Hematopoietic multipotent progenitor cell treated with erythropoietin and hydrocortisone succinate and interleukin-3 and kit ligand, for 8 days (in vitro differentiated cells): ENCODE data around the gene OVOL1.
"Not testable (repeated sequence)": the region's sequence is repeated elsewhere in the genome, so short reads cannot be mapped to it uniquely, and the experiment has no call there.

Experiments used
- DNase-seq: peaks from one replicate; pipeline ENCODE4 v3.0.0-alpha.2; 2015

Gene OVOL1

GRCh38 chr11:65786786-65787636 lies at the start of gene OVOL1:
OVOL1 (plus strand) TSS chr11:65787063; CDS start chr11:65787374, 311 bp downstream.
- DNase-seq: no peak

DNA sequence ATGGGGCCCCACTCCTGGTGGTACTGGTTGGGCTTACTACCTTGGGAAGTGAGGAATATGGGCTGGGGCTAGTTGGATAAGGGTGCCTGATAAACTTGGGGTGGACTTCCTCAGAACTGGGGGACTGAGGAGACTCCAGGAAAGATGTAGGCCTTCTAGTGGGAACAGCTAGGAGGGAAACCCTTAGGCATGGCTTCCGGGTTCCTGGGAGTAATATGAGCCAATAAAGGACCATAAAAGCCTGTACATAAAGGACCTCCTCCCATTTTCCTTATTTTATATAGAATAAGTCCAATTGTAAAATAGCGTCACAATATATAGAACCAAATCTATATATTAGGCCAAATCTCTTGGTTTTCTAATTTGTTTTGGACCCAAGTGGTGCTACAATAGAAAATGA lies 47.8 kb upstream of the OVOL1 start:
- DNase-seq: no peak

DNA sequence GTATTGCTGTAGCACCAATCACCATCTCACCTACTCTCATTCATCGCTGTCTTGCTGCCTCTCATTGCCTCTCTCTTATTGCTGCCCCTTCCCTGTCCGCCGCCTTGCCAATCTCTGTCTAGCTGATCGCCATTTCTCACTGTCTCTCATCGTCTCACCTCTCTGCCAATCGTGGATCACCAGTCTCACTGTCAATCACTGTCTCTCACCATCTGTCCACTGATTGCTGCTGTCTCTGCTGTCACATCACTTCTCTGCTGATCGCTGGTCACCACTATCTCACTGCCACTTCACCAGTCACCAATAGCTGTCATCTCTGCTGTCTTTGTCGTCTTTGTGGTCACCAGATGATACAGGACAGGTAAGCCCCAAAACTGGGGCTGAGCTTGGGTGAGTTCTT lies 45.7 kb upstream of the OVOL1 start:
- DNase-seq: no peak

GRCh38 chr11:65742353-65742752 lies 44.5 kb upstream of the OVOL1 start:
- DNase-seq: no peak

DNA sequence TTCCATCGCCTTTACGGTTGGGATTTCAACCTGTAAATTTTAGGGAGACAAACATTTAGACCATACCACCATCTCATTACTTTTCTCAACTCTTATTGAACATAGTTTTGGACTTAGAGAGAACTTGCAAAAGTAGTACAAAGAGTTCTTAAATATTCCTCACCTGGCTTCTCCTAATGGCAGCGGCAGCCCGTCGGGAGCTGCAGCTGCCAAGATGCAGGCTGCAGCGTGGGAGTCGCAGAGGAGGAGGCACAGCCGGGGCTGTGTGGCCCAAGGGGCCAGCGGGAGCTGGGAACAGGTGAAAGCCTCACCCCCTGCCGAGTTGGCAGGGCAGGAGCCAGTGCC lies 43.2 kb upstream of the OVOL1 start:
- no peak for DNase-seq

DNA sequence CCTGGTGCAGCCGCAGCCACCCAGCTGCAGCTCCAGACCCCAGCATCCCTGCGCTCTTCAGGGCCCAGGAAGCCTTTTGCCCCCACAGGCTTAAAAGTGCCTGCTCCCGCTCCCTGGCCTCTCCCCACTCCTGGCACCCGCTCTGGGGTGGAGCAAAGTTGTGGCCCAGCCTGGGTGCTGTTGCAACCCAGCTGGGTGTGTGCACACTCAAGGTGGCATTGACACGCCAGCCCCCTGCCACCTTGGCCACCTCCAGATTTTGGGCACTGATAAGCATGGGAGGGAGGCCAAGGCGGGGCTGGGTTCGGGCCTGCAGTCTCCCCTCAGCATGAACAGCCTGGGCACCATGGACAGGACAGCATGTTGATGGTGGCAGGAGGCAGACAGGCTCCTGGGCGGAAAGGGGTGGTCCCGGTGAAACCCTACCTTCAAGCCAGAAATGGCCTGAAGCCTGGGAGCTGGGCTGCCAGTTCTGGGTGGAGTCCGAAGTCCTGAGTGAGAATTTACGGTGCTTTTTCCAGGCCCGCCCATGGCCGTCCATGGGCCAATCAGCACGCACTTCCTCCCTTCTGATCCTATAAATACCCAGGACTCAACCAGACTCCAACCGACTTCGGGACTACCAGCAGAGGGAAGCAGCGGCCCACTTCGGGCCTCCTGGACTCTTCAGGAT lies 42.7 kb upstream of the OVOL1 start:
- peak; percentile 49 for DNase-seq

DNA sequence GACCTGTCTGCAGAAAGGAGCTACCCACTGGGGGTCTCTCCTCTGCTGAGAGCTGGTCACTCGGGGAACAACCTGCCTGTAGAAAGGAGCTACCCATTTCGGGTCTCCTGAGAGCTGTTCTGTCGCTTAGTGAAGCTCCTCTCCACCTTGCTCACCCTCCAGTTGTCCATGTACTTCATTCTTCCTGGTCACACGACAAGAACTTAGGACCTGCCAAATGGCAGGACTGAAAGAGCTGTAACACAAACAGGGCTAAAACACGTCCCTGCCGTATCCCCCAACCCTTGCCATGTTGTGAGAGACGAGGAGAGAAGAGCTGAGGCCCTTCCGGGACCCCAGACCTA lies 42.2 kb upstream of the OVOL1 start:
- no peak for DNase-seq

DNA sequence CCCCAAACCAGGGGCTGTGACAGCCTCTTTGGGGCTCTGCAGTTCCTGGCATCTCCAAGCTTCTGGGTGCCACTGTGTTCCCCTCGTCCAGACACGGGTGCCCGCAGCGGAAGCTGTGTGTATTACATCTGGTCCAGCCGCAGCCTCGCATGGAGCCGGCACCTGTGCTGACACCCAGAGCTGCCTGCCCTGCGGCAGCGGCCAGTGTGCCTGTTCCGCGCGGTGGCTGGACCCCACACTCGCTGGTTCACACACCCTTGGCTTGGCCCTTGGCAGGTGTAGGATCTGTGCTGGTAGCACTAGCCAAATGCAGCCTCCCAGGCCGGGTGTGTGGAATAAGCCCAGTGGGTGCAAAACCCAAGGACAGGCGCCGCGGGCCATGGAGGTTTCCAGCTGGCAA lies 41.8 kb upstream of the OVOL1 start:
- no peak for DNase-seq

DNA sequence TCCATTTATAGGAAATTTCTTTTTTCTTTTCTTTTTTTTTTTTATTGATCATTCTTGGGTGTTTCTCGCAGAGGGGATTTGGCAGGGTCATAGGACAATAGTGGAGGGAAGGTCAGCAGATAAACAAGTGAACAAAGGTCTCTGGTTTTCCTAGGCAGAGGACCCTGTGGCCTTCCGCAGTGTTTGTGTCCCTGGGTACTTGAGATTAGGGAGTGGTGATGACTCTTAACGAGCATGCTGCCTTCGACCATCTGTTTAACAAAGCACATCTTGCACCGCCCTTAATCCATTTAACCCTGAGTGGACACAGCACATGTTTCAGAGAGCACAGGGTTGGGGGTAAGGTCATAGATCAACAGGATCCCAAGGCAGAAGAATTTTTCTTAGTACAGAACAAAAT lies 24.7 kb upstream of the OVOL1 start:
- DNase-seq: not testable (repeated sequence)

GRCh38 chr11:65762816-65763215 lies 24.0 kb upstream of the OVOL1 start:
- DNase-seq: not testable (repeated sequence)

GRCh38 chr11:65764434-65764833 lies 22.4 kb upstream of the OVOL1 start:
- DNase-seq: no peak

DNA sequence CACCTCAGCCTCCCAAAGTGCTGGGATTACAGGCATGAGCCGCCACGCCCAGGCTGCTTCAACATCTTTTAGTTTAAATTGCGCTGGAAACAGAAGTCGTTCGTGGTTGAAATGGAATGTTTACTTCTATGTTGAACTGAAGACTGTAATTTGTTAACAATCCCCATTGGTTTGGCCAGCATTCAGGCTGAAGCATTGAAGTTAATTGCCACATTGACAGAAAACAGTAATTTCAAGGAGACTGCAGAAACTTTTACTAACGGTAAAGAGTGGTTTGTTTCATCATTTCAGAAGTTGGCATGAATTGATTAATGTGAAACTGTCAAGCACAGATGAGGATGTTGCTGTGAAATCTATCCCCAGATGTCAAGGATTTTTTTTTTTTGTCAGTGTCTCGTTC lies 20.3 kb upstream of the OVOL1 start:
- peak; percentile 24 for DNase-seq

DNA sequence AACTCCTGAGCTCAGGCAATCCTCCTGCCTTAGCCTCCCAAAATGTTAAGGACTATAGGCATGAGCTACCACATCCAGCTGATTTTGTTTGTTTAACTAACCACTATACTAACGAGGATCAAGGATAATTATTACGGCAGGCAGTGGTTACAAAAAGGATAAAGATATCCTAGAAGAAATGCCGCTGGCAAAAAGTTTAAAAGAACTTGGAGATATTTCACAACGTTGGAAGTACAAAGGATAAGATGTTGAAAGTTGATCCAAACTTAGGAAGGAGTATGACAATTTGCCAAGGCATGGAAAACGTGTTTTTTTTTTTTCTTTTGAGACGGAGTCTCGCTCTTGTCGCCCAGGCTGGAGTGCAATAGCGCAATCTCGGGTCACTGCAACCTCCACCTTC lies 19.5 kb upstream of the OVOL1 start:
- no peak for DNase-seq

DNA sequence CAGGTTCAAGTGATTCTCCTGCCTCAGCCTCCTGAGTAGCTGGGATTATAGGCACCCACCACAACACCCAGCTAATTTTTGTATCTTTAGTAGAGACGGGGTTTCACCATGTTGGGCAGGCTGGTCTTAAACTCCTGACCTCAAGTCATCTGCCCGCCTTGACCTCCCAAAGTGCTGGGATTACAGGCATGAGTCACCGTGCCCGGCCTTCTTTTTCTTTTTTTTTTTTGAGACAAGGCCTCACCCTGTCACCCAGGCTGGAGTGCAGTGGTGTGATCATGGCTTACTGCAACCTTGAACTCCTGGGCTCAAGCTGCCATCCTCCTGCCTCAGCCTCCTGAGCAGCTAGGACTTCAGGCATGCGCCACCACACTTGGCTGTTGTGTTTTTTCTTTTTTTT lies 19.1 kb upstream of the OVOL1 start:
- DNase-seq: not testable (repeated sequence)

GRCh38 chr11:65770951-65771567 lies 15.8 kb upstream of the OVOL1 start:
- no peak for DNase-seq

DNA sequence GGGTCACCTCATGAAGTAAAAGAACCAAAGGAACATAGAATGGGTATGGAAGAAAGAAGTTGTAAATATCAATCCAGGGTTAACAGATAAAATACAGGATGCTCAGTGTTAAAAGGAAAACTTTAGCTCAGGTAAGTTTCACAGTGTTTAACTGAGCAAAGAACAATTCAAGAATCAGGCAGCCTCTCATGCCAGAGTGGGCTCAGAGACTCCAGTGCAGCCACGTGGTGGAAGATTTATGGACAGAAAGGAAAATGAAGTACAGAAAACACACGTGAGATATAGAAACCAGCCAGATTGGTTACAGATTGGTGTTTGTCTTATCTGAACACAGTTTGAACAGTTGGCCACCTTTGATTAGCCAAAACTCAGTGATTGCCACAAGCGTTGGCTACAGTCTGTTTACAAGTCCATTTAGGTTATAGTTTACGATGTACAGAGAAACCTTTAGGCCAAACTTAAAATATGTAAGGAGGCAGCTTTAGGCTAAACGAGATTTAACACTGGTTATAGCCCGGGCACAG lies 15.2 kb upstream of the OVOL1 start:
- DNase-seq: no peak

GRCh38 chr11:65773784-65774411 lies 13.0 kb upstream of the OVOL1 start:
- no peak for DNase-seq

DNA sequence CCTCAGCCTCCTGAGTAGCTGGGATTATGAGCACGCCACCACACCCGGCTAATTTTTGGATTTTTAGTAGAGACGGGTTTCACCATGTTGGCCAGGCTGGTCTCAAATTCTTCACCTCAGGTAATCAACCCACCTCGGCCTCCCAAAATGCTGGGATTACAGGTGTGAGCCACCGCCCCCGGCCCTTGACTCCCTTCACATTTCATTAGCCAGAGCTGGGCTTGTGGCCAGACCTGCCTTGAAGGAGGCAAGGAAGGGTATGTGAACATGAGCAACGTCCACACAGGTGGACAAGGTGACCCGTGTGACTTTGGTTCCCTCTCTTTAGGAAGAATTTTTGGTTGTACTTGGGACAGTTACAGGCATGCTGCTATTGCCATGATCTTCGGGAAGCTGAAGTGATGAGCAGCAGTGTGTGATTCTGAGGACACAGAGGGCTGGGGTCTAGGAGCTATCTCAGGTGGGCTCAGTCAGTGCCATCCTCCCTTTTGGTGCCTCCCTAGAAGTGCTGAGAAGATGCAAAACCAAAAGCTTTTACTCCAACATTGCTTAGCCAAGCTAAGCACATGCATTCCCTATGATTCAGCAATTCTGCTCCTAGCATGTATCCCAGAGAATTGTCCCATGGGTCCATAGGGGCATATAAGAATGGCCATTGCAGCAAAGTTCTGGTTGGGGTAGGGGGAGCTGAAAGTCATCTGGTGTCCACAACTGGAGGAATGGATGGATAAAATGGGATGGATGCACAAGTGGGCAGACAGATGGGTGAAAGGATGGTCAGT lies 12.1 kb upstream of the OVOL1 start:
- no peak for DNase-seq

DNA sequence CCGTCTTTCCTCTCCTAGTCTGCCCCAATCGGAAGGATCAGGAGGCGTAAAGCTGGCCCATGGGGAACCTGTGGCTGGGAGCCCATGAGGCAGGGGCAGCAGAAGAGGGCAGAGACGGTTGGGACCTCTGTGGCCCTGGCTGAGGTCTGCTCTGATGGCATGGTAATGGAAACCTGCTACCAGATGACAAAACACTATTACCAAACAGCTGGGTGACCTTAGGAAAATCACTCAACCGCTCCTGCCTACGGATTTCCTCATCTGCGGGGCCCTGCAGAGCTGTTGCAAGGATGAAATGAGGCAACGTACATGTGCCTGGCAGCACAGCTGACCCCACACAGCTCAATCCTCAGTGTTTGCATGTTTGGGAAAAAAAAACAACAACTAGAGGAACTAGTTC lies 10.7 kb upstream of the OVOL1 start:
- no peak for DNase-seq

DNA sequence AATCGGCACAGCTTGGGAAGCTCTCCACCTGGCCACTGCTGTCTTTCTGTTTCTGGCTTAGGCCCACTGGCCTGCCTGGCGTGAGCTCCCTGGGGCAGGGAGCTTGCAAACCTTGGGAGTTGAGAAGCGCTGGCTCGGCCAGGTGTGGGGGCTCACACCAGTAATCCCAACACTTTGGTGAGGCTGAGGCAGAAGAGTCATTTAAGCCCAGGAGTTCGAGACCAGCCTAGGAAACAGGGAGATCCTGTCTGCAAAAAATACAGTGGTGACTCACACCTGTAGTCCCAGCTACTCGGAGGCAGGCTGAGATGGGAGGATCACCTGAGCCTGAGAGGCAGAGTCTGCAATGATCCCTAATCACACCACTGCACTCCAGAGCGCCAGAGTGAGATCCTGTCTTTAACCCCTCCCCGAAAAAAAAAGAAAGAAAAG lies 10.1 kb upstream of the OVOL1 start:
- DNase-seq: no peak

DNA sequence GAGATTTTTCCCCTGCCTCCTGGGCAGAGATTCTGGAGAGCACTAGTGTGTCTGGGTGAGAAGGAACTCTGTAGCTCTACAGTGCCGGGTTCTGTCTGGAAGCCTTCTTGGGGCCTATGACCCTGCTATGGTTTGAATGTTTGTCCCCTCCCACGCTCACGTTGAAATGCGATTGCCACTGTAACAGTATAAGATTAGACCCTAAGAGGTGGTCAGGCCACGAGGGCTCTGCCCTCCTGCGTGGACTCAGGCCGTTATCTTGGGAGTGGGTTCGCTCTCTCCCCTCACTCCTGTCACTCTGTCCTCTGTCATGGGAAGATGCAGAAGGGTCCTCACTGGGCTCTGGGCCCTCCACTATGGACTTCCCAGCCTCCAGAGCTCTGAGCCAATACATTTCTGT lies 9.6 kb upstream of the OVOL1 start:
- DNase-seq: no peak

- DNase-seq: no peak
Observed at GRCh38 chr11:65777821-65778361, 9.0 kb upstream of the OVOL1 start.
